Activated CD4-positive, alpha-beta T cell treated with anti-CD3 and anti-CD28 coated beads, Interleukin-2, Interleukin-6, amounts not matched to agents 100 ng/mL and 50 ng/mL, durations not matched to agents 16 hours and 8 hours (primary cell): ENCODE data around the gene RNF224.
A peak's percentile ranks its signal among the peaks of the same experiment; 100 is the strongest.

Experiments
- DNase-seq: peaks from one replicate; pipeline ENCODE4 v3.0.0-alpha.2; 2020

Gene RNF224

DNA sequence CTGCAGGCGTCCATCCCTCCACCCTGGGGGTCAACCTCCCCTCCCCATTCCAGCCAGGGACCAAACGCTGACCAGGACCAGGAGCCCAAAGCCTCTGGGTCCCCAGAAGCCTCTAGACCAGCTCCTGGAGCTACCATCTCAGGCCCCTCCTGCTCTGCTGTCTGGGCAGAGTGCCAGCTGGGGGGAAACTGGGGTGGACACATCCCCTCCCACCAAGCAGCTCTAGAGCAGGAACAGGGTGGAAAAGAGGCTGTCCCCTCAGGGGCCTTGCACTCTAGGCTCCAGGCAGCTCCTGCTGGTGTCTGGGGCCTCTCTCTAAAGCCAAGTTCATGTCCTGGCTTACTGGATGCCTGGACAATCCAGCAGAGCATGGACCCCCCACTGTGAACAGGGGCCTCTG lies 34.4 kb upstream of the RNF224 start:
- no peak for DNase-seq

DNA sequence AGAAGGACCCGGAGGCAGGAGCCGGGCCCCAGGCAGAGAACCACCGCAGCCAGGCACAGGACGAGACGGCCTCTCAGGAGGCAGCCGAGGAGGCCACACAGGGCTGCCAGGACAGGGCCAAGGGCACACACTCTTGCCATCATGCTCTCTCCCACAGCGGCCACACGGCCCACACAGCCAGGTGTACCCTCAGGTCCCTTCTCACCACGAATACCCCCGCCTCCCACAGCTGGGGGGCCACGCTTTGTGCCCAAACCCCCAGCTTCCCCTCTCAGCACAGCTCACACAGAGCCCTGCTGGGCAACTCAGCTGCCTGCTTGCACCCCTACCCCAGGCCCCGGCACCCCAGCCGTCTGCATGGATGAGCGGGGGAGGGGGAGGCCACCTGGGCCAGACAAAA lies 33.5 kb upstream of the RNF224 start:
- DNase-seq: no peak

DNA sequence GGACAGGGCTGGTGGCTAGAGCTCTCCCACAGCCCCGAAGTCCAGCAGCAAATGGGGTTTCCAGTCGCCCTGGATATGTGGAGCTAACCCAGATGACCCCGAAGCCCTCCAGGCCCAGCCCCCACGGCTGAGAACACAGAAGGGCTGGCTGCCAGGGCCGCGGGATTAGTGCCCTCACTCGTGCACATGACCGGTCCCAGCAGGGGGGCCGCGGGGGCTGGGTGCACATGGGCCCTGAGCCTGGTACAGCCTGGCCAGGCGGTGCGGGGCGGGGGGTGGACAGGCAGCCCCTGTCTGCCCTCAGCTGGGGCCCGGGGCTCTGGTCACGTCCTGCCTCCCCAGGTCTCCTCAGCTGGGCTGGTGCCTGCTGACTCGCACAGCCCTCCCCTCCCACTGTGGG lies 32.9 kb upstream of the RNF224 start:
- no peak for DNase-seq

DNA sequence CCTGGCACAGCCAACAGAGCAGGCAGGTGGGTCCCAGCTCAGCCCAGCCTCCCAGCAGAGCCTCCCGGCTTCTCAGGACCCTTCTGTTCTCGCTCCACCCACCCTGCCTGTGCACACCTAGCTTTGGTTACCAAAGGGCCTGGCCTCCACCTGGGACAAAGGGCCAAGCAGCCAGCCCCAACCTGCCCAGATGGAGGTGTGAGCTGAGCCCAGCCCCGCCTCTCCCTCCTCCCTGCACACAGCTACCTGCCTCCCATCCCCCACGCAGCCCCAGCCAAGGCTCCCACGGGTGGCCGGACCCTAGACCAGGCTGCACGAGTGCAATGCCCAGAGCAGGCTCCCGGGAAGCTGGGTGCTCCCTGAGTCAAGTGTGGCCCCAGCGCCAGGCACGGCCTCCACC lies 32.4 kb upstream of the RNF224 start:
- no peak for DNase-seq

DNA sequence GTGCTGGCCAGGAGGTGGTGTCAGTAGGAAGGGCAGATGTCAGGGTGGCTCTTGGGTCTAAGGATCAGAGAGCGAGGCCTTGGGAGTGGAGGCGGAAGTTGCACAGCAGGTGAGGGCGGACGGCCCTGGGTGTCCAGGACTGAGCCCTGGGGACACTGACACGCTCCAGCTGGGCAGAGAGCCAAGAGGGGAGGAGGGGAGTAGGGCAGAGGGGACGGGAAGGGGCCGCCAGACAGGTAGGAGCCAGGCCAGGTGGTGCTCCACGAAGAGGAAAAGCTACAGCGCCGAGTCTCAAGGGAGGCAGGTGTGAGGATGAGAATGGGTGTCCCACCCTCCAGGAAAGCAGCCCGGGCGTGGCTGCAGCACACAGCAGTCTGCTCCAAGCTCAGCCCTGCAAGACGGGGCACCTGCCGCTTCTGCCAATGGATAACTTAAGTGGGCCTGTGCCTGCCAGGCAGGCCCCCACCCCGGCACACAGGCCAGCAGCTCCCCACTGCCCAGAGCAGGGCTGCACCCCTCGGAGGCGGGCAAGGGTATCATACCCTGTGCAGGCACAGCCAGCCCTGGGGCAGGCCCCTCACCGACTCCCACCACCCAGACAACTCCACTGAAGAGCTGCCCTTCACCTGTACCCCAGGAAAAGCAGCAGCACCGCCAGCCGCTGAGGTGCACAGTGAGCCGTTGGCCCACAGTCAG lies 31.6 kb upstream of the RNF224 start:
- DNase-seq: no peak

DNA sequence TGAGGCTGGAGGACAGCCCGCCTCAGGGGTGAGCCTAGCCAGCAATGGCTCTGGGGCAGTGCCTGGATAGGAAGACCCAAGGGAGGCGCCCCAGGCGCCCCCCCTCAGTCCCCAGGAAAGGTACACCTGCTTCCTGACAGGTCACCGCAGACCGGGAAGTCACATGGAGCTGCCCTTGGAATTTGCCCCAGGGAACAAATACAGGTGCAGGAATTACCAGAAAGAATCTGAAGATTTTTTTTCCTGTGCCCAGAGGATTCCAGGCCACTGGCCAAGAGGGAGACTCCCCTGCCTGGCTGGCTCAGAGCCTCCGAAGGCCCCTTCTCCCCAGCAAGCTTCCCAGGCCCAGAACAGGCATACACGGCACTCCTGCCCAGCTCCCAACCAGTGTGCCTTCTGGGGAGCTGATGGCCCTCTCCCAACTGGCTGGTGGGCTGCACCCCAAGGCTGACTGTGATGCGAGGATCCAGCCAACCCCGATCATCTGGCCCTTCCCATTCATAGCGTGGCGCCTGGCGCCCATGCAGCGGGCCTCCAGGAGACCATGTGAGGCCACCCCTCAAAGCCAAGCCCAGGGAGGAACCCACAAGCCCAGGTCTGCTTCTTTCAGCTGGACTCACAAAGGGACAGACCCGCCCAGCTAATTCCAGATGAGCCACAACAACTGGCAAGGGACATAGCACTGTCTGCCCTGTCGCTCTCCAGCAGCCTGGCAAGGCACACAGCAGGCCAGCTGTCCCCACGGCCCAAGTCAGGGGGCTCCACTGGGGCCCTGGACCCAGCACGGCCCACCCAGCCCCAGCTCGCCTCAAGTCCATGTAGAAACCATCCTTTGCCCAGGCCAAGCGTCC lies 29.0 kb upstream of the RNF224 start:
- DNase-seq: no peak

DNA sequence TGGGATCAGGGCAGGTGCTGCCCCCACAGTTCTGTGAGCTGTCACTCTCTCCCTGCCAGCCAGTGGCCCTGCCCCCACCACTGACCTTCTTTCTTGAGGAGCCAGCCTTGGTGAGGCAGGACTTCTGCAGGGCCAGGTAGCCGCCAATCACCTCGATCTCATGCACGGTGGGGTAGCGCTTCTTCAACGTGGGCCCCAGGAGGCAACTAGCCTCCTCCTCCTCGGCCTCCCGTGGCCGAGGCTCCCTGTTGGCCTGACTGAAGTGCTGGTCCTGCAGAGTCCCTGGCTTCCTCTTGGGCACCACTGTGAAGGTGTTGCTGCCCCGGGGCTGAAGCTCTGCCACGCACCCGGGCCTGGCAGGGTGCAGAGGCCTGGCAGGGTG lies 28.4 kb upstream of the RNF224 start:
- DNase-seq: no peak

DNA sequence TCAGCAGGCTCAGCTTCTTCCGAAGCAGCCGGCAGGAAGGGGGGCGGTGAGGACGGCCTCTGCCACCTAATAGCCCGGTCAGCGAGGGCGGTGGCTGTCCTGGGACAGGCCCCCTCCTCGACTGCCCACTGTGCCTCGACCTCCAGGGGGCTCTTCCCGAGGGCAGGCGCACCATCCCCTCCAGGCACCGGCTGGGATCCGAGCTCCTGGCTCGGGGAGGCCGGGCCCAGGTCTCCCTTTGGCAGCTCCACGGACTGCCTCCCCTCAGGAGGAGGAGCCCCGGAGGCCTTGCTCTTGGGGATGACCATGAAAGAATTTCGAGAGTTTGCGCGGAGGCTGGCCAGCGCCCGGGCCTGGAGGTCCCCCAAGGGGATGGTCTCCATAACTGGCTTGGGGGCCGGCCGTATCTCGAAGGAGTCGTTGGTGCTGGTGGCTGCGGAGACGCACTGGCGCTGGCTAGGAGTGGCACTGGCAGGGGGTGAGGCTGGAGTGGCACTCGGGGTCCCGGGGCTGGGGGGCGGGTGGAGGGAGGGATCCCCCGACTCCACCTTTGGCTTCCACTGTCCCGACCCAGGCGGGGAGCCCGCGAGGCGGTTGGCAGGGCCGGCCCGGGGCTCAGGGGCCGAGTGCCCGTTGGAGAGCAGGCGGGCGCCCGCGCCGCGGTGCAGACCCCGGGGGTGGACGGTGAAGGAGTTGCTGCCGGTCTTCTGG lies 27.7 kb upstream of the RNF224 start:
- DNase-seq: no peak

DNA sequence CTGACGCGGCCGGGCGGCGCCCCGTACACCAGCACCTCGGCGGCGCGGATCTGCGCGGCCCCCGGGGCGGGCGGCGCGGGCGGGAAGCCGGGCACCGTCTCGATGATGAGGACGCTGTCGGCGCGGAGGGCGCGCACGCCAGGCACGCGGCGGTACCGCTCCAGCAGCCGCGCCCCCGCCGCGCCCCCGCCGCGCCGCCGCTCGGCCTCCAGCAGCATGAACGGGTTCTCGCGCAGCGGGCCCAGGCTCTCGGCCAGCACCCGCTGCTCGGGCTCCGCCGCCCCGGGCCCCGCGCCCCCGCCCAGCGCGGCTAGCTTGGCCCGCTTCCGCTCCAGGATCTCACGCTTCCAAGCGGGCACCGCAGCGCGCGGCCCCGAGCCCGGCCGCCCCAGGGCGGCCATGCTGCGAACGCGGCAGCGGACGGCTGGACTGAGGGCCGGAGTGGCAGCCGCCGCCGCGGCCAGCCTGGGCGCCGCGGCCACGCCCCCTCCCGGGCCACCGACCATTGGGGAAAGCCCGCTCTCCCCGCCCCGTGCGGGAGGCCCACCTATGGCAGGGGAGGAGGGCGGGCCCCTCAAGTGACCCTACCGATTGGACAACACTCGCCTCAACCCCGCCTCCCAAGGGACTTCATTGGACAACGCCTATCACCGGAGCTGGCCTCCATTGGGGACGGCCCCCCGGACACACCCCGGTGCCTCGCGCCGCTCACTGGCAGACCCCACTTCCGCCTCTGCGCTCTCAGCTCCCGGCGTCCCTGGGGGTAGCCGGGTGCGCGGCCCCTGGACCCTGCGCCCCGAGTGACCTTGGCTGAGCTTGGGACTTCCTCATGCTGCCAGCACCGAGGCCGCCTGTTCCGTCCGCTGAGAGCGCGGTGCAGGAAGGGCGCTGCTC lies 26.7 kb upstream of the RNF224 start, which contains the start of gene TPRN:
TSS of gene TPRN (minus strand) at position 431 of the 894 bp plus-strand sequence. CDS start at position 401, 30 bp downstream.
- peak; percentile 100 for DNase-seq

DNA sequence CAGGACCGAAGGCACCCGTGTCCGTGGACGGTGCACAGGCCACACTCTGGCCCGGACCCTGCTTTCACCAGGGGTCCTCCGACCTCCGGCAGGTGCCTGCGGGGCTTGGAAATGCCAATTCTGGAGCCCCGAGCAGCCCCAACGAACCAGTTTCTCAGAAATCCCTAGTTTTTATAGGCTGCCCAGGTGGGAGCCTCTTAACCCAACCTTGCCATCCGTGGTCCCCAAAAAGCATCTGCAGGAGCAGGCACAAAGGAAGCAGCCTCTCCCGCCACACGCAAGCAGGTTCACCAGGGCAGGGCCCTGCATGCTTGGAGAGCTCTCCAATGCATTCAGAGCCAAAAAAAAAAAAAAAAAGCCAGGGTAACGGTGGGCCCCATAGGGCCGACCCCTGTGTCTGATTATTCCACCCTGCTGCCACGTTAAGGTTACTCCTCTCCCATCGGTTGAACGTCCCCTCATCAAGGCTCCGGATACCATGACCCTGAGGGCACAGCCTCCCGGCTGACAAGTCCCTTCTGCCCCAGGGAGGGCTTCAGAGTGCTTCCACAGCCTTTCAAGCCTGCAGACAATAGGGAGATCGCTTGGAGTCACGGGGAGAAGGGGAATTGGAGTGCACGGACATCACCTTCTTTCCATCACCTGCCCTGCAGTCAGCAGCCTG lies 26.0 kb upstream of the RNF224 start:
- DNase-seq: no peak

DNA sequence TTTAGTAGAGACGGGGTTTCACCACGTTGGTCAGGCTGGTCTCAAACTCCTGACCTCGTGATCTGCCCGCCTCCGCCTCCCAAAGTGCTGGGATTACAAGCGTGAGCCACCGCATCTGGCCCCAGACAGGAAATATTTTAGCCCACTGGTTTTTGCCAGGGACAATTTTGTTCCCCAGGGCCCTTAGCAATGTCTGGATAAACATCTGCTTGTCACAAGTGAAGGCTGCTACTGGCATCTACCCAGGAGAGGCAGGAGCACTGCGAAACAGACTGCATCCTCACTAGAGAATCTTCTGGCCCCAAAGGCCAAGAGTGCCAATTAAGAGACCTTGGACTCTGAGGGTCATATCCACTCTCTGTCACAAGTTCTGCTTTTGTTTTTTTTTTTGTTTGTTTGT lies 24.3 kb upstream of the RNF224 start:
- DNase-seq: no peak

DNA sequence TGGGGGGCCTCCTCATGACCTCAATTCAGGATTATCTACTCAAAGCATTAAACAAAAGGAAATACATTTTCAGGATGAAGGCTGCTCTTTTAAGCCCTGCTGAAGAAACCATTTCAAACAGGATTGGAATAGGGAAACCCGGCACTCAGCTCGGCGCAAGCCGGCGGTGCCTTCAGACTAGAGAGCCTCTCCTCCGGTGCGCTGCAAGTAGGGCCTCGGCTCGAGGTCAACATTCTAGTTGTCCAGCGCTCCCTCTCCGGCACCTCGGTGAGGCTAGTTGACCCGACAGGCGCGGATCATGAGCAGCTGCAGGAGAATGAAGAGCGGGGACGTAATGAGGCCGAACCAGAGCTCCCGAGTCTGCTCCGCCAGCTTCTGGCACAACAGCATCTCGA lies 22.6 kb upstream of the RNF224 start:
- DNase-seq: no peak

DNA sequence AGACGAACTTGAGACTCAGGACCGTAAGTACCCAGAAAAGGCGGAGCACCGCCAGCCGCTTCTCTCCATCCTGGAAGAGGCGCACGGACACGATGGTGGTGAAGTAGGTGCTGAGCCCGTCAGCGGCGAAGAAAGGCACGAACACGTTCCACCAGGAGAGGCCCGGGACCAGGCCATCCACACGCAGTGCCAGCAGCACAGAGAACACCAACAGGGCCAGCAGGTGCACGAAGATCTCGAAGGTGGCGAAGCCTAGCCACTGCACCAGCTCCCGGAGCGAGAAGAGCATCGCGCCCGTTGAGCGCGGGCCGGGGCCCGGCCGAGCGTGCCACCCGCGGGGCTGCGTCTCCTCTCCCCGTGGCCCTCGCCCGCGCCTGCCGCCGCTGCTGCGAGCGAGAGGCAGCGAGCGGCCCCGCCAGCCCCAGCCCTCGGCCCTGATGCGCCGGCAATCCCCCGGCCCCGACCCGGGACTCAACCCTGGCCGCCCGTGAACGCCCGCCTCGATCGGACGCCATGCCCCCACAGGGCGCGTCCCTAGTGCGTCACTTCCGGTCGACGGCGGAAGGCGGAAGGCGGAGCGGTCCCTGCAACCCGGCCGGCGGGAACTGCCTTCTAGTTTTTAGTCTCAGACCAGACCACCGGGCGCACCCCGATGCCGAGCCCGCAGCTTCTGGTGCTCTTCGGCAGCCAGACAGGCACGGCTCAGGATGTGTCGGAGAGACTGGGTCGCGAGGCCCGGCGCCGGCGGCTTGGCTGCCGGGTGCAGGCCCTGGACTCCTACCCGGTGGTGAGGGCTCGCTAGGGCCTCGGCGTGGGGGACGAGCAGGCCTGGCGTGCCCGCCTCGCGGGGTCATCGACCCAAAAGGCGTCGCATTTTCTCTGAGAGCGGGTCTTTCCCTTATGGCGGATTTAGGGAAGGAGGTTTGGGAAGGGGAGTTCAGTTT lies 21.9 kb upstream of the RNF224 start, which contains the start of the genes NDOR1 and TMEM203:
TSS of gene NDOR1 (plus strand) at position 575 of the 944 bp plus-strand sequence. CDS start at position 653, 78 bp downstream.
TSS of gene TMEM203 (minus strand) at position 523 of the 944 bp plus-strand sequence. CDS start at position 289, 234 bp downstream.
- peak; percentile 97 for DNase-seq

DNA sequence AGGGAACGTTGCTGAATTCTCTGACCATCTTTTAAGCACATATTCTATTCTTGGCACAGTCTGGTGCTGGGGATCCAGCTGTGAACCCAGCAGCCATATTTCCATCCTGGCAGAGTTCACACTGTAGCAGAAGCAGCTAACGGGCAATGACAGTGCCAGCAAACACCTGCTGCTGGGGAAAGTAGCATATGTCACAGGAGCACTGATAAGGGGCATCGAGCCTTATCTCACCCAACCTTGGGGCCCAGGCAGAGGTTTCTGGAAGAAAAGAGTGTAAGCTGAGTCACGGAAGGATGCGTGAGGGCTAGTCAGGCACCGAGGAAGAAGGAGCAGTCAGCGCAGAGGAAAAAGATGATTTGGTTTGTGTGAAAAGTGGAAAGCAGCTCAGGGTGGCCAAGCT lies 20.7 kb upstream of the RNF224 start:
- DNase-seq: no peak

DNA sequence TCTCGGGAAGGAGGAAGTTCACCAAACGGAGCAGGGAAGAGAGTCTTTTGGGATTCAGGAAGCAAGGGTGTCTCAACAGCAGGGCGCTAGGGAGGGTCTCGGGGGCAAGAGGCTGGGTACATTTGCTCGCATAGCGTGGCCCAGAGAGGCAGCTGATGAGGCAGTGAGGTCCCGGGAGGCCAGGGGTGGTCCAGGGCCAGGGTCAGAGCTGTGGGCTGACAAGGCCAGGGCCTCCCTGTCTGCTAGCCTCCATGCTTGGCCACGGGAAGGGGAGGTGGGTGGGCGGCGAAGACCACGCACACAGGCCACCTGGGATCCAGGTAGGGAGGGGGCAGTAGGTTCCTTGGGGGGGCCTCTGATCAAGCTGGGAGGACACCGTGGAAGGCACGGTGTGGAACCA lies 15.8 kb upstream of the RNF224 start:
- DNase-seq: no peak

DNA sequence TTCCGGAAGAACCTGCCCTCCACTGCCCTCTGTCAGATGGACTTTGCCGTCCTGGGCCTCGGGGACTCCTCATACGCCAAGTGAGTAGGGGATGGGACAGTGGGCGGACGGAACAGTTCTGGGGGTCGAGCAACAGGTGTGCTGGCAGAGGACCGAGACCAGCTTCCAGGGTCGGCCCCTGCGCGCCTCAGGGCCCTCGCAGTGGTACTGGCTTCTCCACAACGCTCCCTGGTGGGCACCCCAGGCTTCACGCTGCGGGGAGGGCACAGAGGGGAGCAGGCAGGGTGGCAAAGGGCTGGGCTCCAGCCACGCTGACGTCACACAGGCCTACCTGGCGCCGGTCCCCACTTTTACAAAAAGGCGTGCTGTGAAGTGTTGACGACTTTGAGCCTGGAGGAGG lies 14.8 kb upstream of the RNF224 start:
- DNase-seq: no peak

DNA sequence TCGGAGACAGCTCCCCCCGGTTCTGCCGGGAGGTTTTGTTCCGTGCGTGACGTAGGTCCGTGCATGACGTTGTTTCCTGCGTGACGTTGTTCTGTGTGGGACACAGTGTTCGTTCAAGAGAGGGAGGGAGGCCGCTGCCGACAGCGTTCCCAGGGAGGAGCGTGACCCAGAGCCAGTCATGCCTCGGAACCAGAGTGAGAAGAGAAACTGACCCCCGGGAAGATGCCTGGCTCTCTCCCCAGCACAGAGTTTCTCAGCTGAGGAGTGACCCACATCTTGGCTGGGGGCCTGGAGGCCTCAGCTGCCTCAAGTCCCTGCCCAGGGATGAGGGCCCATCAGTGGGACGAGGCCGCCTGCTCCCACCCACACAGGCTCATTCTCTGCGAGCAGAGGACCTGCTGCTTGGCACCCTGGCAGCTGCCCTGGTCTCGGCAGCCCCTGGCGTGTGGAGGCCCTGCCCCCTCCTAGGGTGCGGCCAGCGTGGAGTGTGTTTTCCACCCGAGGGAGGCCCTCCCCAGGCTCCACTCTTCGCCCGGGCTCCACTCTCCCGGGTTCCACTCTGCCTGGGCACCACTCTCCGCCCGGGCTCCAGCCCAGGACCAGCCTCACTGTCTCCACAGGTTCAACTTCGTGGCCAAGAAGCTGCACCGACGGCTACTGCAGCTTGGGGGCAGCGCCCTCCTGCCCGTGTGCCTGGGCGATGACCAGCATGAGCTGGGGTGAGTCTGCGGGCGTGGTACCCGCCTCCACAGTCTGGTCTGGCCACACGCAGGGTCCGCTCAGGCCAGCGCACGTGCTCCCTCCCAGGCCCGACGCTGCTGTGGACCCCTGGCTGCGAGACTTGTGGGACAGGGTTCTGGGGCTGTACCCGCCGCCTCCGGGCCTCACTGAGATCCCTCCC lies 13.9 kb upstream of the RNF224 start:
- DNase-seq: no peak

DNA sequence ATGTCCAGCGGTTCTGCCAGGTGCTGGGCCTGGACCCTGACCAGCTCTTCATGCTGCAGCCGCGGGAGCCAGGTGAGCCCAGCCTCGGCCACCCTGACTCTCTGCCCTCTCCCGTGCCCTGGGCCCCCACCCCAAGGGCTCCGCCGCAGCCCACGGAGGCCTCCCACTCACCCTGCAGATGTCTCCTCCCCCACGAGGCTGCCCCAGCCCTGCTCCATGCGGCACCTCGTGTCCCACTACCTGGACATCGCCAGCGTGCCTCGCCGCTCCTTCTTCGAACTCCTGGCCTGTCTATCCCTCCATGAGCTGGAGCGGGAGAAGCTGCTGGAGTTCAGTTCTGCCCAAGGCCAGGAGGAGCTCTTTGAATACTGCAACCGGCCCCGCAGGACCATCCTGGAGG lies 12.7 kb upstream of the RNF224 start:
- DNase-seq: no peak

DNA sequence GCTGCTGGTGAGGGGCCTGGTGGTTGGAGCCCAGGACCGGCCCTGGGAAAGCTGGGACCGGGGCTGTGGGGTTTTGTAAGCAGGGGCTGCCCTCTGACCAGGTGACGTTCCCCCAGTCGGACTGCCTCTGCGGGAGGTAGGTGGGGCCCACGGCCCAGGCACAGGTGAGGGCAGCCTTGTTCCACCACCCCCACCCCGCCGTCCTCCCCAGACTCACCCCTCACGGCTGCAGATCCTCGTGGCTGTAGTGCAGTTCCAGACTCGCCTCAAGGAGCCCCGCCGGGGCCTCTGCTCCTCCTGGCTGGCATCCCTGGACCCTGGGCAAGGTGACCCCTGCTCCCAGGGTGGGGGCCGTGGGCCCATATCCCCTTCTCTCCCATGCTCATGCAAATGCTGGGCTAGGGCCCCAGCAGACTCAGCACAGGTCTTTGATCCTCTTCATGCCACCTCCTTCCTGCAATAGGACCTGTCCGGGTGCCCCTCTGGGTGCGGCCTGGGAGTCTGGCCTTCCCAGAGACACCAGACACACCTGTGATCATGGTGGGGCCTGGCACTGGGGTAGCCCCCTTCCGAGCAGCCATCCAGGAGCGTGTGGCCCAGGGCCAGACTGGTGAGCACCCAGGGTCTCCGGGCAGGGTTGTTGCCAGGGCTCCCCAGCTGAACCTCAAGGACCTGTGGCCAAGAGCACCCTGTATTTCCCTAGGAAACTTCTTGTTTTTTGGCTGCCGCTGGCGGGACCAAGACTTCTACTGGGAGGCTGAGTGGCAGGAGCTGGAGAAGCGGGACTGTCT lies 11.9 kb upstream of the RNF224 start:
- no peak for DNase-seq
